HepG2 (cell line): Measurements from ENCODE around the gene MRFAP1L1. TPM values are rescaled to one million over a fixed set of nuclear protein-coding genes. Genes with fewer than 3 reads are reported as not detected.

ENCODE experiments used
- CENPT ChIP-seq: sonication (generic); formaldehyde crosslinking; IDR thresholded peaks from 2 replicates; pipeline ENCODE4 v1.8.0; 2022; ENCODE audit warnings: low read depth, mild to moderate bottlenecking, moderate library complexity, missing genetic modification reagents
- HDAC6 ChIP-seq: fragments of 200-600 bp; sonication (generic); IDR thresholded peaks from 2 replicates; pipeline ENCODE4 v1.7.0; 2017; ENCODE audit warnings: mild to moderate bottlenecking, antibody characterized with exemption, low read length, low read depth
- HNRNPUL1 ChIP-seq: fragments of 200-400 bp; formaldehyde crosslinking; IDR thresholded peaks from 2 replicates; pipeline ENCODE4 v1.6.1; 2017; ENCODE audit warnings: low read depth, mild to moderate bottlenecking, low read length, moderate library complexity
- NR2F1 ChIP-seq, 2 experiments: fragments of 450-650 bp in 1 of 2; formaldehyde crosslinking in 1 of 2; IDR thresholded peaks; 2 replicates each; pipeline versions ENCODE4 v1.5.0 to v1.6.1; 2016 to 2020; ENCODE audit warnings: mild to moderate bottlenecking in 1 of 2, missing compliant biosample characterization in 1 of 2, missing genetic modification reagents in 1 of 2, moderate library complexity in 1 of 2
- NR2F6 ChIP-seq, 2 experiments: IDR thresholded peaks; 2 replicates each; pipeline ENCODE4 v1.6.1; 2016; ENCODE audit warnings: antibody characterized with exemption in 1 of 2, mild to moderate bottlenecking in 1 of 2
- PHF20 ChIP-seq: sonication (generic); formaldehyde crosslinking; IDR thresholded peaks from 2 replicates; pipeline ENCODE4 v1.5.0; 2020; ENCODE audit warnings: mild to moderate bottlenecking, missing genetic modification reagents
- PHF21A ChIP-seq: sonication (generic); formaldehyde crosslinking; IDR thresholded peaks from 2 replicates; pipeline ENCODE4 v1.5.0; 2020; ENCODE audit warnings: mild to moderate bottlenecking, missing genetic modification reagents
- RFX1 ChIP-seq: fragments of 450-650 bp; IDR thresholded peaks from 2 replicates; pipeline ENCODE4 v1.6.1; 2017
- THAP11 ChIP-seq: IDR thresholded peaks from 2 replicates; pipeline ENCODE4 v1.6.1; 2016; ENCODE audit warnings: missing biosample characterization, missing genetic modification reagents
- ZFY ChIP-seq: sonication (generic); formaldehyde crosslinking; IDR thresholded peaks from 2 replicates; pipeline ENCODE4 v1.4.0; 2020; ENCODE audit warnings: missing genetic modification reagents
- ZNF543 ChIP-seq: sonication (generic); formaldehyde crosslinking; IDR thresholded peaks from 2 replicates; pipeline ENCODE4 v1.4.0; 2020; ENCODE audit warnings: mild to moderate bottlenecking, missing genetic modification reagents
- ZNF644 ChIP-seq: IDR thresholded peaks from 2 replicates; pipeline ENCODE4 v1.6.1; 2016; ENCODE audit warnings: low read depth
- ZNF792 ChIP-seq: IDR thresholded peaks from 2 replicates; pipeline ENCODE4 v1.6.1; 2016
- polyA plus RNA-seq, 8 experiments: library from polyadenylated mRNA; depleted of rRNA in 3 of 8; stranded (reverse) in 7 of 8; unstranded in 1 of 8; fragments of >200 nt; fragmentation: Illumina TruSeq in 4 of 8; extraction: Trizol in 4 of 8; gene quantifications; 2 replicates each; pipeline versions ENCODE4 v1.2.1 to v1.2.3, GENCODE V29; 2011 to 2016; ENCODE audit warnings: low read depth in 4 of 8, missing spikeins in 1 of 8, mixed read lengths in 1 of 8; ENCODE audit not compliant: insufficient read depth in 1 of 8
- total RNA-seq, 5 experiments: library from RNA; depleted of rRNA; stranded (reverse); fragments of >200 nt; fragmentation: Illumina TruSeq; extraction: Trizol; gene quantifications; 2 replicates each; pipeline ENCODE4 v1.2.3, GENCODE V29; 2016; ENCODE audit warnings: low read depth in 1 of 5
- TF ChIP-seq, protein P1 (sequence below): sonication (generic); formaldehyde crosslinking; IDR thresholded peaks from 2 replicates; pipeline ENCODE4 v1.4.0; 2020; ENCODE audit warnings: missing genetic modification reagents
- TF ChIP-seq, protein P2 (sequence below): sonication (generic); formaldehyde crosslinking; IDR thresholded peaks from 2 replicates; pipeline ENCODE4 v1.5.0; 2020; ENCODE audit warnings: mild to moderate bottlenecking, missing genetic modification reagents, moderate library complexity
- TF ChIP-seq, protein P3 (sequence below): IDR thresholded peaks from 2 replicates; pipeline ENCODE4 v1.4.0; 2020; ENCODE audit warnings: mild to moderate bottlenecking, missing genetic modification reagents

MRFAP1L1 gene
- total and polyA plus RNA-seq, 2 of the 13 experiments (the other 11 are each of a cell fraction or from before 2014, with no cell fraction given): 44.8 to 76.6 TPM

DNA sequence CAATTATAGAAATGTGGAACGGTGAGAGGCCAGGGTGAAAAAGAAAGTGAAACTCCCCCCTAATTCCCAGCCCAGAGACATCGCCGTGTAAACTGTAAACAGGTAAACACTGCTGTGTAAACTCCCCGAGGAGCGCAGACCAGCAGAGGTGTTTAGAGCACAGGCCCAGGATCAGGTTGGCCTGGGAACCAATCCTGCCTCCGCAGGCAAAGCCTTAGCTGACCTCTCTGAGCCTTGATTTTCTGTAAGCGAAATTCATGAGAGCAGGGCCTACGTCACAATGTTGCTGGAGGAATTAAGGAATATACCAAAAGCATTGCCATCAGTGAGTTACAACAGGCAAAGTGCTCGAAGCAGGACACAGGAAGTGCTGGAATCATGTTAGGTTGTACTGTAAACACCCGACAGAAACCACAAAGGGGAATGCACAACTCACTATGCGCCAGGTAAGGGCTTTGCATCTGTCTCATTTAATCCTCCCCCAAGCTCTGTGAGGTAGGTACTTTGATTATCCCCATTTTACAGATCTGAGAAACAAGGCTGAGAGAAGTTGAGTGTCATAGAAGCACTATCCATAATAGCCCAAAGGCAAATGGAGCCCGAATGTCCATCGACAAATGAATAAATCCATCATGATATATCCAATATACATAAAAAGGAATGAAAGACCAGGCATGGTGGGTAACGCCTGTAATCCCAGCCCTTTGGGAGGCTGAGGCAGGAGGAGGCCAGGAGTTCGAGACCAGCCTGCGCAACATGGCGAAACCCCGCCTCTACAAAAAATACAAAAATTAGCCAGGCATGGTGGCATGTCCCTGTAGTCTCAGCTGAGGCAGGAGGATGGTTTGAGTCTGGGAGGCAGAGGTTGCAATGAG is 42.2 kb upstream of the MRFAP1L1 start (continued):
- TF ChIP-seq ZFY (CRISPR knock-in tag) (peak; percentile 34; the same call in 1 of the 2 replicates), ZNF644 (no peak), NR2F6 (IDR thresholded peaks at IDR 0.05) (no peak), NR2F6 (CRISPR knock-in tag; IDR thresholded peaks at IDR 0.05) (peak; percentile 7; the same call in 1 of the 2 replicates), RFX1 (no peak), PHF20 (CRISPR knock-in tag) (no peak), ZNF792 (CRISPR knock-in tag) (no peak), THAP11 (CRISPR knock-in tag) (peak; percentile 14; the same call in 1 of the 2 replicates), ZNF543 (CRISPR knock-in tag) (0 out of 2 replicates have a peak, but pooled peaks have one; percentile 23), HNRNPUL1 (no peak), HDAC6 (no peak), CENPT (CRISPR knock-in tag) (no peak), NR2F1 (CRISPR knock-in tag; IDR thresholded peaks at IDR 0.05) (0 out of 4 replicates have a peak, but pooled peaks of 1 of the 2 experiments have one; percentile 27), PHF21A (CRISPR knock-in tag) (0 out of 2 replicates have a peak, but pooled peaks have one; percentile 47)
- TF ChIP-seq, protein P1, sequence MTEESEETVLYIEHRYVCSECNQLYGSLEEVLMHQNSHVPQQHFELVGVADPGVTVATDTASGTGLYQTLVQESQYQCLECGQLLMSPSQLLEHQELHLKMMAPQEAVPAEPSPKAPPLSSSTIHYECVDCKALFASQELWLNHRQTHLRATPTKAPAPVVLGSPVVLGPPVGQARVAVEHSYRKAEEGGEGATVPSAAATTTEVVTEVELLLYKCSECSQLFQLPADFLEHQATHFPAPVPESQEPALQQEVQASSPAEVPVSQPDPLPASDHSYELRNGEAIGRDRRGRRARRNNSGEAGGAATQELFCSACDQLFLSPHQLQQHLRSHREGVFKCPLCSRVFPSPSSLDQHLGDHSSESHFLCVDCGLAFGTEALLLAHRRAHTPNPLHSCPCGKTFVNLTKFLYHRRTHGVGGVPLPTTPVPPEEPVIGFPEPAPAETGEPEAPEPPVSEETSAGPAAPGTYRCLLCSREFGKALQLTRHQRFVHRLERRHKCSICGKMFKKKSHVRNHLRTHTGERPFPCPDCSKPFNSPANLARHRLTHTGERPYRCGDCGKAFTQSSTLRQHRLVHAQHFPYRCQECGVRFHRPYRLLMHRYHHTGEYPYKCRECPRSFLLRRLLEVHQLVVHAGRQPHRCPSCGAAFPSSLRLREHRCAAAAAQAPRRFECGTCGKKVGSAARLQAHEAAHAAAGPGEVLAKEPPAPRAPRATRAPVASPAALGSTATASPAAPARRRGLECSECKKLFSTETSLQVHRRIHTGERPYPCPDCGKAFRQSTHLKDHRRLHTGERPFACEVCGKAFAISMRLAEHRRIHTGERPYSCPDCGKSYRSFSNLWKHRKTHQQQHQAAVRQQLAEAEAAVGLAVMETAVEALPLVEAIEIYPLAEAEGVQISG (CRISPR knock-in tag): peak; percentile 24; the same call in 1 of the 2 replicates
- TF ChIP-seq, protein P2, sequence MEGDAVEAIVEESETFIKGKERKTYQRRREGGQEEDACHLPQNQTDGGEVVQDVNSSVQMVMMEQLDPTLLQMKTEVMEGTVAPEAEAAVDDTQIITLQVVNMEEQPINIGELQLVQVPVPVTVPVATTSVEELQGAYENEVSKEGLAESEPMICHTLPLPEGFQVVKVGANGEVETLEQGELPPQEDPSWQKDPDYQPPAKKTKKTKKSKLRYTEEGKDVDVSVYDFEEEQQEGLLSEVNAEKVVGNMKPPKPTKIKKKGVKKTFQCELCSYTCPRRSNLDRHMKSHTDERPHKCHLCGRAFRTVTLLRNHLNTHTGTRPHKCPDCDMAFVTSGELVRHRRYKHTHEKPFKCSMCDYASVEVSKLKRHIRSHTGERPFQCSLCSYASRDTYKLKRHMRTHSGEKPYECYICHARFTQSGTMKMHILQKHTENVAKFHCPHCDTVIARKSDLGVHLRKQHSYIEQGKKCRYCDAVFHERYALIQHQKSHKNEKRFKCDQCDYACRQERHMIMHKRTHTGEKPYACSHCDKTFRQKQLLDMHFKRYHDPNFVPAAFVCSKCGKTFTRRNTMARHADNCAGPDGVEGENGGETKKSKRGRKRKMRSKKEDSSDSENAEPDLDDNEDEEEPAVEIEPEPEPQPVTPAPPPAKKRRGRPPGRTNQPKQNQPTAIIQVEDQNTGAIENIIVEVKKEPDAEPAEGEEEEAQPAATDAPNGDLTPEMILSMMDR (CRISPR knock-in tag): no peak
- TF ChIP-seq, protein P3, sequence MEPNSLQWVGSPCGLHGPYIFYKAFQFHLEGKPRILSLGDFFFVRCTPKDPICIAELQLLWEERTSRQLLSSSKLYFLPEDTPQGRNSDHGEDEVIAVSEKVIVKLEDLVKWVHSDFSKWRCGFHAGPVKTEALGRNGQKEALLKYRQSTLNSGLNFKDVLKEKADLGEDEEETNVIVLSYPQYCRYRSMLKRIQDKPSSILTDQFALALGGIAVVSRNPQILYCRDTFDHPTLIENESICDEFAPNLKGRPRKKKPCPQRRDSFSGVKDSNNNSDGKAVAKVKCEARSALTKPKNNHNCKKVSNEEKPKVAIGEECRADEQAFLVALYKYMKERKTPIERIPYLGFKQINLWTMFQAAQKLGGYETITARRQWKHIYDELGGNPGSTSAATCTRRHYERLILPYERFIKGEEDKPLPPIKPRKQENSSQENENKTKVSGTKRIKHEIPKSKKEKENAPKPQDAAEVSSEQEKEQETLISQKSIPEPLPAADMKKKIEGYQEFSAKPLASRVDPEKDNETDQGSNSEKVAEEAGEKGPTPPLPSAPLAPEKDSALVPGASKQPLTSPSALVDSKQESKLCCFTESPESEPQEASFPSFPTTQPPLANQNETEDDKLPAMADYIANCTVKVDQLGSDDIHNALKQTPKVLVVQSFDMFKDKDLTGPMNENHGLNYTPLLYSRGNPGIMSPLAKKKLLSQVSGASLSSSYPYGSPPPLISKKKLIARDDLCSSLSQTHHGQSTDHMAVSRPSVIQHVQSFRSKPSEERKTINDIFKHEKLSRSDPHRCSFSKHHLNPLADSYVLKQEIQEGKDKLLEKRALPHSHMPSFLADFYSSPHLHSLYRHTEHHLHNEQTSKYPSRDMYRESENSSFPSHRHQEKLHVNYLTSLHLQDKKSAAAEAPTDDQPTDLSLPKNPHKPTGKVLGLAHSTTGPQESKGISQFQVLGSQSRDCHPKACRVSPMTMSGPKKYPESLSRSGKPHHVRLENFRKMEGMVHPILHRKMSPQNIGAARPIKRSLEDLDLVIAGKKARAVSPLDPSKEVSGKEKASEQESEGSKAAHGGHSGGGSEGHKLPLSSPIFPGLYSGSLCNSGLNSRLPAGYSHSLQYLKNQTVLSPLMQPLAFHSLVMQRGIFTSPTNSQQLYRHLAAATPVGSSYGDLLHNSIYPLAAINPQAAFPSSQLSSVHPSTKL (CRISPR knock-in tag): 0 out of 2 replicates have a peak, but pooled peaks have one; percentile 32
